Measurements from ENCODE around the gene ODAD4. TPM values are rescaled to one million over a fixed set of nuclear protein-coding genes. Genes with fewer than 3 reads are reported as not detected.
A peak's percentile ranks its signal among the peaks of the same experiment; 100 is the strongest.

ODAD4 gene
- polyA plus RNA-seq, 3 donors, result 0.04 to 0.28 (median 0.23) TPM

DNA sequence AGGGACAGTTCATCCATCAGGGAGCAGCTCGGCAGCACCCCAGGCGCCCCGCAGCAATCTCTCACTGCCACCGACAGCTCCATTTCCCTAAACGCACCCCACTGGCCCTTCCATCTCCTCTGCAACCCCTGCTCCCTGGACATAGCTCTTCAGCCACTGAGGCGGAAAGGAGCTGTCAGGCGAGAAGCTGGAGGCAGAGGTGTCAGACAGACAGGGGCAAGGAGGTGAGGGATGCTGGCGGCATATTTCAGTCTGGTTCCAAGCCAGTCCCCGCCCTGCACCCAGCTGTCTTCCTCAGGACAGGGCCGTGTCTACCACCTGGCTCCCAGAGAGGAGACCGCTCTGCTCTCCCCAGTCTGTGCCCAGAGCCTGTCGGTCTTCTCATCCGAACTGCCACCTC, 21.3 kb upstream of the ODAD4 start:
- no peaks in the 10 kb centered on the region for H3K4me1 Mint-ChIP-seq
- no peak overlapping the region for H3K4me3 Mint-ChIP-seq

GRCh38 chr17:41910701-41911391, 19.6 kb upstream of the ODAD4 start:
- Histone ChIP-seq H3K36me3 (replicated peaks in 1 of 2; ENCODE audit: control insufficient read depth in 1 of 2, insufficient read depth in 2 of 2, low read length in 2 of 2) (peaks cover 81 to 87% of the 10 kb centered on the region in 2 donors), H4K20me1 (ENCODE audit: insufficient read depth, low read length) (peaks cover 50% of the 10 kb centered on the region), H3K9ac (ENCODE audit: insufficient read depth, low read length, poor library complexity, severe bottlenecking) (no peak overlapping the region), H2AFZ (ENCODE audit: insufficient read depth, low read depth, low read length, poor library complexity, severe bottlenecking) (no peak overlapping the region), H3K79me2 (ENCODE audit: insufficient read depth, low read length) (peaks cover 35% of the 10 kb centered on the region), H3K4me1 (ENCODE audit: control insufficient read depth in 1 of 2, insufficient read depth in 2 of 2, low read length in 2 of 2) (no peaks in the 10 kb centered on the region), H3K9me3 (replicated peaks in 1 of 2; ENCODE audit: control insufficient read depth in 1 of 2, insufficient read depth in 1 of 2, low read length in 2 of 2) (no peaks in the 10 kb centered on the region), H3K4me3 (replicated peaks in 1 of 3; ENCODE audit: low read depth in 2 of 3, low read length in 3 of 3) (no peak overlapping the region), H3K4me2 (replicated peaks; ENCODE audit: extremely low read depth, low read length, poor library complexity, severe bottlenecking) (no peak overlapping the region), H3K27ac (ENCODE audit: low read depth in 1 of 2, low read length in 2 of 2) (no peak overlapping the region), H3K27me3 (ENCODE audit: control insufficient read depth in 2 of 2, insufficient read depth in 2 of 2, low read length in 2 of 2) (no peaks in the 10 kb centered on the region)
- Mint-ChIP-seq H3K27ac (peak overlapping the region in 1 of 7 donors; percentile 7), H3K4me1 (peaks cover 8% of the 10 kb centered on the region), H3K36me3 (peaks cover 81 to 92% of the 10 kb centered on the region in 2 donors), H3K4me3 (no peak overlapping the region), H3K27me3 (ENCODE audit: low read depth in 3 of 3) (peaks cover 0 to 2% (median 0%) of the 10 kb centered on the region in 3 donors), H3K9me3 (peaks cover 0 to 2% (median 0%) of the 10 kb centered on the region in 7 donors)
- TF ChIP-seq, protein P1, sequence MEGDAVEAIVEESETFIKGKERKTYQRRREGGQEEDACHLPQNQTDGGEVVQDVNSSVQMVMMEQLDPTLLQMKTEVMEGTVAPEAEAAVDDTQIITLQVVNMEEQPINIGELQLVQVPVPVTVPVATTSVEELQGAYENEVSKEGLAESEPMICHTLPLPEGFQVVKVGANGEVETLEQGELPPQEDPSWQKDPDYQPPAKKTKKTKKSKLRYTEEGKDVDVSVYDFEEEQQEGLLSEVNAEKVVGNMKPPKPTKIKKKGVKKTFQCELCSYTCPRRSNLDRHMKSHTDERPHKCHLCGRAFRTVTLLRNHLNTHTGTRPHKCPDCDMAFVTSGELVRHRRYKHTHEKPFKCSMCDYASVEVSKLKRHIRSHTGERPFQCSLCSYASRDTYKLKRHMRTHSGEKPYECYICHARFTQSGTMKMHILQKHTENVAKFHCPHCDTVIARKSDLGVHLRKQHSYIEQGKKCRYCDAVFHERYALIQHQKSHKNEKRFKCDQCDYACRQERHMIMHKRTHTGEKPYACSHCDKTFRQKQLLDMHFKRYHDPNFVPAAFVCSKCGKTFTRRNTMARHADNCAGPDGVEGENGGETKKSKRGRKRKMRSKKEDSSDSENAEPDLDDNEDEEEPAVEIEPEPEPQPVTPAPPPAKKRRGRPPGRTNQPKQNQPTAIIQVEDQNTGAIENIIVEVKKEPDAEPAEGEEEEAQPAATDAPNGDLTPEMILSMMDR (IDR thresholded peaks at IDR 0.05), result no peak
- DNase-seq, result no peak
- 96% methylated on average over 9 of the region's 13 CpGs for WGBS (ENCODE audit: insufficient coverage)
- intact Hi-C loops (cut with micrococcal nuclease), result no loop called here

More for the DNA sequence above, 21.3 kb upstream of the ODAD4 start:
- Mint-ChIP-seq H3K9me3 (peaks cover 0 to 2% (median 0%) of the 10 kb centered on the region in 7 donors), H3K27me3 (ENCODE audit: low read depth in 3 of 3) (peaks cover 0 to 2% (median 0%) of the 10 kb centered on the region in 3 donors), H3K36me3 (peaks cover 95 to 100% of the 10 kb centered on the region in 2 donors), H3K27ac (no peak overlapping the region)
- peaks cover 98 to 100% of the 10 kb centered on the region in 2 donors for H3K36me3 ChIP-seq (replicated peaks in 1 of 2; ENCODE audit: control insufficient read depth in 1 of 2, insufficient read depth in 2 of 2, low read length in 2 of 2)
- H4K20me1 ChIP-seq (ENCODE audit: insufficient read depth, low read length), result peaks cover 32% of the 10 kb centered on the region
- H3K4me2 ChIP-seq (replicated peaks; ENCODE audit: extremely low read depth, low read length, poor library complexity, severe bottlenecking), result no peak overlapping the region
- intact Hi-C loops (cut with micrococcal nuclease), result no loop called here
- no peaks in the 10 kb centered on the region for H3K4me1 ChIP-seq (ENCODE audit: control insufficient read depth in 1 of 2, insufficient read depth in 2 of 2, low read length in 2 of 2)
- H3K27me3 ChIP-seq (ENCODE audit: control insufficient read depth in 2 of 2, insufficient read depth in 2 of 2, low read length in 2 of 2), result no peaks in the 10 kb centered on the region
- H3K27ac ChIP-seq (ENCODE audit: low read depth in 1 of 2, low read length in 2 of 2), result no peak overlapping the region
- TF ChIP-seq, protein P1 (IDR thresholded peaks at IDR 0.05), result no peak
- no peak overlapping the region for H3K4me3 ChIP-seq (replicated peaks in 1 of 3; ENCODE audit: low read depth in 2 of 3, low read length in 3 of 3)
- H3K9me3 ChIP-seq (replicated peaks in 1 of 2; ENCODE audit: control insufficient read depth in 1 of 2, insufficient read depth in 1 of 2, low read length in 2 of 2), result no peaks in the 10 kb centered on the region
- peaks cover 17% of the 10 kb centered on the region for H3K79me2 ChIP-seq (ENCODE audit: insufficient read depth, low read length)
- WGBS (ENCODE audit: insufficient coverage), result 100% methylated on average over 7 of the region's 13 CpGs
- H2AFZ ChIP-seq (ENCODE audit: insufficient read depth, low read depth, low read length, poor library complexity, severe bottlenecking), result no peak overlapping the region
- H3K9ac ChIP-seq (ENCODE audit: insufficient read depth, low read length, poor library complexity, severe bottlenecking), result no peak overlapping the region
- DNase-seq, result no peak

Measured in CD14-positive monocyte (primary cell).